Liver (tissue), 9 donors: ENCODE measurements around the gene SYCN. TPM values are rescaled to one million over a fixed set of nuclear protein-coding genes. Genes with fewer than 3 reads are reported as not detected.

Experiments used
- DNase-seq: peaks from one replicate; pipeline ENCODE4 v3.0.0-alpha.2; 2017; ENCODE audit warnings: low spot score
- H3K27ac ChIP-seq, 2 donors: one replicate each; pipeline ENCODE4 v1.7.0; 2013; ENCODE audit warnings: inconsistent platforms in 2 of 2, low read length in 2 of 2, control low read depth in 1 of 2, low read depth in 1 of 2, mild to moderate bottlenecking in 1 of 2
- H3K27me3 ChIP-seq, 4 donors: one replicate each; pipeline versions ENCODE4 v1.6.1 to v1.7.0; 2013; ENCODE audit warnings: low read length in 3 of 4, inconsistent platforms in 1 of 4, mild to moderate bottlenecking in 1 of 4, moderate library complexity in 1 of 4; ENCODE audit not compliant: control insufficient read depth in 4 of 4, insufficient read depth in 4 of 4
- H3K36me3 ChIP-seq, 4 donors: one replicate each; pipeline versions ENCODE4 v1.6.1 to v1.7.0; 2013; ENCODE audit warnings: low read length in 3 of 4, mild to moderate bottlenecking in 3 of 4, low read depth in 1 of 4, moderate library complexity in 1 of 4; ENCODE audit not compliant: control insufficient read depth in 4 of 4, insufficient read depth in 3 of 4
- H3K4me1 ChIP-seq, 4 donors: one replicate each; pipeline versions ENCODE4 v1.6.1 to v1.7.0; 2013; ENCODE audit warnings: low read length in 3 of 4, mild to moderate bottlenecking in 3 of 4, moderate library complexity in 1 of 4; ENCODE audit not compliant: control insufficient read depth in 4 of 4, insufficient read depth in 4 of 4
- H3K4me3 ChIP-seq, 3 donors: one replicate each; pipeline versions ENCODE4 v1.6.1 to v1.7.0; 2013; ENCODE audit warnings: low read length in 3 of 3, control low read depth in 1 of 3, low read depth in 1 of 3, mild to moderate bottlenecking in 1 of 3
- H3K9ac ChIP-seq, 2 donors: one replicate each; pipeline ENCODE4 v1.7.0; 2013; ENCODE audit warnings: low read length in 2 of 2, mild to moderate bottlenecking in 2 of 2, moderate library complexity in 2 of 2, control low read depth in 1 of 2, low read depth in 1 of 2
- H3K9me3 ChIP-seq, 4 donors: one replicate each; pipeline versions ENCODE4 v1.6.1 to v1.7.0; 2013; ENCODE audit warnings: low read length in 3 of 4; ENCODE audit not compliant: control insufficient read depth in 4 of 4
- ATF3 ChIP-seq: IDR thresholded peaks from 2 replicates; pipeline ENCODE4 v1.6.1; 2016; ENCODE audit warnings: antibody characterized with exemption
- CTCF ChIP-seq: fragments of 150-350 bp; IDR thresholded peaks from 2 replicates; pipeline ENCODE4 v1.5.1; 2017; ENCODE audit warnings: improper control_type of control experiment, low read depth, low read length; ENCODE audit not compliant: missing input control
- EGR1 ChIP-seq, 2 donors: IDR thresholded peaks; 2 replicates each; pipeline ENCODE4 v1.6.1; 2016 to 2018; ENCODE audit warnings: antibody characterized with exemption in 2 of 2, low read depth in 2 of 2
- FOXA1 ChIP-seq: IDR thresholded peaks from 2 replicates; pipeline ENCODE4 v1.6.1; 2016; ENCODE audit warnings: antibody characterized with exemption
- FOXA2 ChIP-seq: IDR thresholded peaks from 2 replicates; pipeline ENCODE4 v1.6.1; 2016; ENCODE audit warnings: antibody characterized with exemption
- GABPA ChIP-seq, 2 donors: IDR thresholded peaks in 1 of 2; conservative IDR thresholded peaks in 1 of 2; 2 replicates each; pipeline ENCODE4 v1.6.1; 2016; ENCODE audit warnings: antibody characterized with exemption in 2 of 2, mild to moderate bottlenecking in 1 of 2, moderate library complexity in 1 of 2
- HNF4A ChIP-seq, 2 donors: conservative IDR thresholded peaks; 2 replicates each; pipeline ENCODE4 v1.6.1; 2016; ENCODE audit warnings: antibody characterized with exemption in 2 of 2, mild to moderate bottlenecking in 2 of 2
- HNF4G ChIP-seq: IDR thresholded peaks from 2 replicates; pipeline ENCODE4 v1.6.1; 2016; ENCODE audit warnings: antibody characterized with exemption
- JUND ChIP-seq, 2 donors: IDR thresholded peaks; 2 replicates each; pipeline ENCODE4 v1.6.1; 2016; ENCODE audit warnings: antibody characterized with exemption in 2 of 2
- MAX ChIP-seq: IDR thresholded peaks from 2 replicates; pipeline ENCODE4 v1.6.1; 2016; ENCODE audit warnings: antibody characterized with exemption
- NR2F2 ChIP-seq: IDR thresholded peaks from 2 replicates; pipeline ENCODE4 v1.6.1; 2016; ENCODE audit warnings: antibody characterized with exemption
- RAD21 ChIP-seq, 2 donors: IDR thresholded peaks; 2 replicates each; pipeline ENCODE4 v1.6.1; 2016; ENCODE audit warnings: antibody characterized with exemption in 2 of 2, mild to moderate bottlenecking in 2 of 2
- REST ChIP-seq: IDR thresholded peaks from 2 replicates; pipeline ENCODE4 v1.6.1; 2016; ENCODE audit warnings: antibody characterized with exemption, mild to moderate bottlenecking
- RXRA ChIP-seq, 2 donors: IDR thresholded peaks; 2 replicates each; pipeline ENCODE4 v1.6.1; 2017 to 2018; ENCODE audit warnings: antibody characterized with exemption in 2 of 2, mild to moderate bottlenecking in 1 of 2
- TAF1 ChIP-seq: conservative IDR thresholded peaks from 2 replicates; pipeline ENCODE4 v1.6.1; 2016; ENCODE audit warnings: antibody characterized with exemption, mild to moderate bottlenecking
- YY1 ChIP-seq: IDR thresholded peaks from 2 replicates; pipeline ENCODE4 v1.6.1; 2016; ENCODE audit warnings: antibody characterized with exemption, mild to moderate bottlenecking
- WGBS: extraction: QIAGEN DNeasy Blood & Tissue Kit; methylation state at CpG from one replicate; pipeline ENCODE4 v1.1.7; 2013; 5-methylcytosine and 5-hydroxymethylcytosine counted together
- polyA plus RNA-seq, 2 donors: library from polyadenylated mRNA; stranded (reverse) in 1 of 2; unstranded in 1 of 2; fragments of 200-250 nt in 1 of 2; fragments of >200 nt in 1 of 2; fragmentation: Nextera tagmentation in 1 of 2; extraction: Ambion mirVana in 1 of 2; gene quantifications; one replicate each; pipeline versions ENCODE4 v1.2.1 to v1.2.3, GENCODE V29; 2013 to 2015
- total RNA-seq, 2 donors: library from RNA; depleted of rRNA; stranded (reverse); fragments of >200 nt; gene quantifications; one replicate each; pipeline ENCODE4 v1.2.3, GENCODE V29; 2014
- donor health status: healthy.
- donor health status: healthy.
- donor health status: healthy.
- donor health status: healthy.
- donor health status: healthy.

The SYCN gene
- total and polyA plus RNA-seq, 4 donors, result not detected

GRCh38 chr19:39187552-39187943, 16.5 kb downstream of the SYCN start:
- no peaks in the 10 kb centered on the region for H3K36me3 ChIP-seq
- H3K9ac ChIP-seq, result no peak overlapping the region
- H3K4me1 ChIP-seq, result no peaks in the 10 kb centered on the region
- no peak for TF ChIP-seq RXRA (IDR thresholded peaks at IDR 0.05)
- TF ChIP-seq FOXA1, result no peak
- no peak for TF ChIP-seq YY1
- no peak for TF ChIP-seq RAD21 (IDR thresholded peaks at IDR 0.05)
- TF ChIP-seq EGR1 (IDR thresholded peaks at IDR 0.05; ENCODE audit: low read depth in 2 of 2), result no peak
- no peak for TF ChIP-seq ATF3
- TF ChIP-seq FOXA2, result no peak
- no peak for TF ChIP-seq NR2F2
- TF ChIP-seq HNF4G, result no peak
- no peak for TF ChIP-seq CTCF
- TF ChIP-seq GABPA (IDR thresholded peaks at IDR 0.05 in 1 of 2, conservative IDR thresholded peaks at IDR 0.05 in 1 of 2), result no peak
- no peaks in the 10 kb centered on the region for H3K9me3 ChIP-seq
- no peak overlapping the region for H3K27ac ChIP-seq
- no peak for DNase-seq
- 36% methylated on average over 8 of the region's 8 CpGs for WGBS
- H3K27me3 ChIP-seq, result no peaks in the 10 kb centered on the region
- H3K4me3 ChIP-seq, result no peak overlapping the region

GRCh38 chr19:39186391-39186790, 17.7 kb downstream of the SYCN start:
- H3K27me3 ChIP-seq, result no peaks in the 10 kb centered on the region
- H3K9ac ChIP-seq, result no peak overlapping the region
- no peaks in the 10 kb centered on the region for H3K36me3 ChIP-seq
- H3K4me1 ChIP-seq, result no peaks in the 10 kb centered on the region
- H3K27ac ChIP-seq, result no peak overlapping the region
- no peak for TF ChIP-seq MAX
- no peak for TF ChIP-seq TAF1
- no peak for TF ChIP-seq RXRA (IDR thresholded peaks at IDR 0.05)
- no peak for TF ChIP-seq GABPA (IDR thresholded peaks at IDR 0.05 in 1 of 2, conservative IDR thresholded peaks at IDR 0.05 in 1 of 2)
- no peaks in the 10 kb centered on the region for H3K9me3 ChIP-seq
- WGBS, result 88% methylated on average over 8 of the region's 8 CpGs
- no peak overlapping the region for H3K4me3 ChIP-seq
- no peak for DNase-seq

GRCh38 chr19:39183104-39183503, 21.0 kb downstream of the SYCN start:
- WGBS, result 93% methylated on average over 8 of the region's 8 CpGs
- no peak for DNase-seq
- no peak for TF ChIP-seq TAF1
- Histone ChIP-seq H3K27me3 (no peaks in the 10 kb centered on the region), H3K9ac (no peak overlapping the region), H3K4me1 (no peaks in the 10 kb centered on the region), H3K4me3 (no peak overlapping the region), H3K36me3 (peaks cover 0 to 11% (median 3%) of the 10 kb centered on the region in 4 donors), H3K9me3 (no peaks in the 10 kb centered on the region), H3K27ac (no peak overlapping the region)

- no peaks in the 10 kb centered on the region for H3K27me3 ChIP-seq
- no peak overlapping the region for H3K27ac ChIP-seq
- no peak overlapping the region for H3K4me3 ChIP-seq
- no peak for DNase-seq
- H3K36me3 ChIP-seq, result peaks cover 0 to 18% (median 7%) of the 10 kb centered on the region in 4 donors
- H3K9ac ChIP-seq, result no peak overlapping the region
- H3K4me1 ChIP-seq, result no peaks in the 10 kb centered on the region
- H3K9me3 ChIP-seq, result no peaks in the 10 kb centered on the region
- WGBS, result 83% methylated on average over 4 of the region's 4 CpGs
- TF ChIP-seq EGR1 (IDR thresholded peaks at IDR 0.05; ENCODE audit: low read depth in 2 of 2), result no peak
- no peak for TF ChIP-seq RAD21 (IDR thresholded peaks at IDR 0.05)
- TF ChIP-seq MAX, result no peak
- TF ChIP-seq RXRA (IDR thresholded peaks at IDR 0.05), result no peak
- no peak for TF ChIP-seq JUND (IDR thresholded peaks at IDR 0.05)
- TF ChIP-seq TAF1, result no peak
- no peak for TF ChIP-seq REST
- no peak for TF ChIP-seq HNF4A (conservative IDR thresholded peaks at IDR 0.05)
- no peak for TF ChIP-seq NR2F2
- TF ChIP-seq ATF3, result no peak
- no peak for TF ChIP-seq YY1
Measured at GRCh38 chr19:39182174-39182505, 21.9 kb downstream of the SYCN start.
